IMR-90 (cell line): ENCODE results near the gene PXDC1. TPM values are rescaled to one million over a fixed set of nuclear protein-coding genes. Genes with fewer than 3 reads are reported as not detected.
A peak's percentile ranks its signal among the peaks of the same experiment; 100 is the strongest.

ENCODE experiments used
- ATAC-seq: fragments of 200-7000 bp; cut with Tn5 transposase; 2 replicates; pipeline ENCODE4 v1.9.1; 2020; ENCODE audit warnings: low read depth, mild to moderate bottlenecking, moderate library complexity
- BruUV-seq: library from RNA; stranded (reverse); fragments of 400-500 nt; replicated peaks from 2 replicates; lab custom pipeline; 2021; lab: Mats Ljungman, UMichigan
- CTCF ChIA-PET: fragments of 300-600 bp; formaldehyde crosslinking; extraction: SDS; loops from one replicate; lab custom pipeline; 2021; ENCODE audit warnings: antibody characterized with exemption; lab: Yijun Ruan, JAX
- POLR2A ChIA-PET: fragments of 300-600 bp; sonication (Branson Sonifier 250); formaldehyde crosslinking; loops from one replicate; lab custom pipeline; 2022; ENCODE audit warnings: antibody characterized with exemption; ENCODE audit not compliant: unreplicated experiment; lab: Charles Lee
- DNase-seq: peaks from one replicate; pipeline ENCODE4 v3.0.0; 2013
- H2AFZ ChIP-seq: replicated peaks from 2 replicates; pipeline ENCODE3; 2013; ENCODE audit warnings: low read length, mild to moderate bottlenecking; ENCODE audit not compliant: poor library complexity
- H2AK5ac ChIP-seq: 2 replicates; pipeline ENCODE4 v1.6.1; 2013; ENCODE audit warnings: low read depth, low read length, inconsistent platforms
- H2AK9ac ChIP-seq: replicated peaks from 2 replicates; pipeline ENCODE3; 2013; ENCODE audit warnings: mild to moderate bottlenecking, low read depth, low read length, moderate library complexity; ENCODE audit not compliant: poor library complexity
- H2BK120ac ChIP-seq: 2 replicates; pipeline ENCODE4 v1.6.1; 2013; ENCODE audit warnings: low read depth, low read length, inconsistent platforms
- H2BK15ac ChIP-seq: 3 replicates; pipeline ENCODE4 v1.6.1; 2013; ENCODE audit warnings: low read depth, low read length, inconsistent platforms
- H2BK20ac ChIP-seq: 2 replicates; pipeline ENCODE4 v1.6.1; 2013; ENCODE audit warnings: low read depth, mild to moderate bottlenecking, inconsistent platforms, low read length, moderate library complexity
- H2BK5ac ChIP-seq: 2 replicates; pipeline ENCODE4 v1.6.1; 2013; ENCODE audit warnings: mild to moderate bottlenecking, low read depth, low read length, inconsistent platforms; ENCODE audit not compliant: poor library complexity, severe bottlenecking
- H3K14ac ChIP-seq: replicated peaks from 2 replicates; pipeline ENCODE4 v1.6.1; 2013; ENCODE audit warnings: low read depth, low read length, inconsistent platforms
- H3K18ac ChIP-seq: 2 replicates; pipeline ENCODE4 v1.6.1; 2013; ENCODE audit warnings: low read depth, low read length, control low read depth
- H3K23ac ChIP-seq: 2 replicates; pipeline ENCODE4 v1.6.1; 2013; ENCODE audit warnings: low read depth, low read length, inconsistent platforms
- H3K27ac ChIP-seq: 2 replicates; pipeline ENCODE4 v1.5.1; 2013; ENCODE audit warnings: mild to moderate bottlenecking, control low read depth, low read length; ENCODE audit not compliant: insufficient read depth
- H3K27me3 ChIP-seq: 2 replicates; pipeline ENCODE4 v1.6.1; 2013; ENCODE audit warnings: low read length; ENCODE audit not compliant: control insufficient read depth, insufficient read depth
- H3K36me3 ChIP-seq: 2 replicates; pipeline ENCODE4 v1.6.1; 2013; ENCODE audit warnings: low read length, mixed read lengths; ENCODE audit not compliant: control insufficient read depth, insufficient read depth
- H3K4ac ChIP-seq: 2 replicates; pipeline ENCODE4 v1.6.1; 2013; ENCODE audit warnings: low read depth, low read length, inconsistent platforms
- H3K4me1 ChIP-seq: 2 replicates; pipeline ENCODE4 v1.6.1; 2013; ENCODE audit warnings: low read length, mixed read lengths; ENCODE audit not compliant: control insufficient read depth, insufficient read depth
- H3K4me2 ChIP-seq: 2 replicates; pipeline ENCODE4 v1.6.1; 2013; ENCODE audit warnings: low read depth, mild to moderate bottlenecking, control low read depth, low read length, moderate library complexity
- H3K4me3 ChIP-seq: 2 replicates; pipeline ENCODE4 v1.5.1; 2013; ENCODE audit warnings: low read depth, mild to moderate bottlenecking, control low read depth, low read length, moderate library complexity; ENCODE audit not compliant: insufficient read depth
- H3K56ac ChIP-seq: 2 replicates; pipeline ENCODE4 v1.6.1; 2013; ENCODE audit warnings: low read length, inconsistent platforms; ENCODE audit not compliant: insufficient read depth; ENCODE audit errors: extremely low read depth
- H3K79me1 ChIP-seq, 2 experiments: 2 replicates each; pipeline ENCODE4 v1.6.1; 2013; ENCODE audit warnings: low read length in 2 of 2, inconsistent platforms in 1 of 2, low read depth in 1 of 2
- H3K9ac ChIP-seq: 2 replicates; pipeline ENCODE4 v1.6.1; 2013; ENCODE audit warnings: low read depth, low read length, control low read depth
- H3K9me1 ChIP-seq: 2 replicates; pipeline ENCODE4 v1.6.1; 2013; ENCODE audit warnings: low read length, inconsistent platforms; ENCODE audit not compliant: insufficient read depth
- H3K9me3 ChIP-seq: 2 replicates; pipeline ENCODE4 v1.6.1; 2013; ENCODE audit warnings: low read length; ENCODE audit not compliant: control insufficient read depth, insufficient read depth
- H4K20me1 ChIP-seq: 2 replicates; pipeline ENCODE4 v1.6.1; 2013; ENCODE audit warnings: low read length, inconsistent platforms; ENCODE audit not compliant: insufficient read depth
- H4K5ac ChIP-seq: 2 replicates; pipeline ENCODE4 v1.6.1; 2013; ENCODE audit warnings: mild to moderate bottlenecking, low read depth, low read length, control low read depth
- H4K8ac ChIP-seq, 2 experiments: 2 replicates each; pipeline ENCODE4 v1.6.1; 2013; ENCODE audit warnings: low read depth in 2 of 2, low read length in 2 of 2, control low read depth in 1 of 2, inconsistent platforms in 1 of 2
- H4K91ac ChIP-seq: 2 replicates; pipeline ENCODE4 v1.6.1; 2013; ENCODE audit warnings: low read depth, low read length, inconsistent platforms; ENCODE audit not compliant: insufficient read depth
- BHLHE40 ChIP-seq: fragments of 150-350 bp; IDR thresholded peaks from 2 replicates; pipeline ENCODE4 v1.6.1; 2016; ENCODE audit warnings: mild to moderate bottlenecking, low read depth, low read length
- CEBPB ChIP-seq: IDR thresholded peaks from 2 replicates; pipeline ENCODE4 v1.6.1; 2012; ENCODE audit warnings: low read depth, low read length, improper control_type of control experiment
- CHD1 ChIP-seq: IDR thresholded peaks from 2 replicates; pipeline ENCODE4 v1.6.1; 2012; ENCODE audit warnings: low read depth, low read length, improper control_type of control experiment
- ELK1 ChIP-seq: fragments of 150-350 bp; IDR thresholded peaks from 2 replicates; pipeline ENCODE4 v1.6.1; 2016; ENCODE audit warnings: low read depth, mild to moderate bottlenecking, low read length, moderate library complexity, borderline replicate concordance
- FOS ChIP-seq: fragments of 150-350 bp; IDR thresholded peaks from 2 replicates; pipeline ENCODE4 v1.6.1; 2016; ENCODE audit warnings: low read depth, low read length
- MAZ ChIP-seq: IDR thresholded peaks from 2 replicates; pipeline ENCODE4 v1.6.1; 2012; ENCODE audit warnings: low read depth, mild to moderate bottlenecking, low read length, improper control_type of control experiment, moderate library complexity, borderline replicate concordance
- MXI1 ChIP-seq: IDR thresholded peaks from 2 replicates; pipeline ENCODE4 v1.6.1; 2012; ENCODE audit warnings: low read depth, mild to moderate bottlenecking, low read length, moderate library complexity, borderline replicate concordance
- NFE2L2 ChIP-seq: fragments of 150-350 bp; IDR thresholded peaks from 2 replicates; pipeline ENCODE4 v1.6.1; 2016; ENCODE audit warnings: low read depth, mild to moderate bottlenecking, low read length
- RCOR1 ChIP-seq: IDR thresholded peaks from 2 replicates; pipeline ENCODE4 v1.6.1; 2012; ENCODE audit warnings: mild to moderate bottlenecking, low read length, improper control_type of control experiment; ENCODE audit not compliant: insufficient replicate concordance
- RFX5 ChIP-seq: IDR thresholded peaks from 2 replicates; pipeline ENCODE4 v1.8.0; 2012; ENCODE audit warnings: low read depth, mild to moderate bottlenecking, low read length, moderate library complexity
- SMC3 ChIP-seq: fragments of 150-350 bp; IDR thresholded peaks from 2 replicates; pipeline ENCODE4 v1.6.1; 2016; ENCODE audit warnings: low read depth, mild to moderate bottlenecking, antibody characterized with exemption, low read length, moderate library complexity
- USF2 ChIP-seq: fragments of 150-350 bp; IDR thresholded peaks from 2 replicates; pipeline ENCODE4 v1.6.1; 2017; ENCODE audit warnings: mild to moderate bottlenecking, antibody characterized with exemption, low read length, low read depth
- WGBS, 2 experiments: methylation state at CpG; one replicate each; pipeline versions ENCODE4 v1.1.5 to v1.1.7; 2013; ENCODE audit warnings: missing lambda C conversion rate in 2 of 2; ENCODE audit not compliant: insufficient read length in 1 of 2; ENCODE audit errors: extremely low coverage in 2 of 2; 5-methylcytosine and 5-hydroxymethylcytosine counted together
- dilution Hi-C: fragments of 300-500 bp; cut with HindIII; formaldehyde crosslinking; loops from one replicate; pipeline ENCODE4 v1.14.3; 2018; ENCODE audit warnings: low sequenced_read_pairs; ENCODE audit not compliant: unreplicated experiment
- in situ Hi-C: fragments of 300-500 bp; cut with MboI; formaldehyde crosslinking; loops from 3 replicates; pipeline ENCODE4 v1.14.3; 2019; ENCODE audit warnings: low sequenced_read_pairs, inconsistent platforms, mixed read lengths
- intact Hi-C: fragments of 100-400 bp; cut with micrococcal nuclease; formaldehyde crosslinking; loops from 2 replicates; pipeline ENCODE4 v1.10.0; 2022
- polyA plus RNA-seq, 3 experiments: library from polyadenylated mRNA; depleted of rRNA; stranded (reverse); fragments of >200 nt; gene quantifications; 2 replicates each; pipeline ENCODE4 v1.2.3, GENCODE V29; 2012; ENCODE audit warnings: low replicate concordance in 1 of 3
- total RNA-seq: library from RNA; depleted of rRNA; stranded (reverse); fragments of >200 nt; gene quantifications from 2 replicates; pipeline ENCODE4 v1.2.3, GENCODE V29; 2012
- TF ChIP-seq, protein P1 (sequence below): conservative IDR thresholded peaks from 2 replicates; pipeline ENCODE4 v1.5.1; 2012; ENCODE audit warnings: mild to moderate bottlenecking, low read depth, low read length, improper control_type of control experiment

The PXDC1 gene
- total and polyA plus RNA-seq, 2 of the 4 experiments (the other 2 are of a cell fraction), result 63.3 to 72.2 TPM

DNA sequence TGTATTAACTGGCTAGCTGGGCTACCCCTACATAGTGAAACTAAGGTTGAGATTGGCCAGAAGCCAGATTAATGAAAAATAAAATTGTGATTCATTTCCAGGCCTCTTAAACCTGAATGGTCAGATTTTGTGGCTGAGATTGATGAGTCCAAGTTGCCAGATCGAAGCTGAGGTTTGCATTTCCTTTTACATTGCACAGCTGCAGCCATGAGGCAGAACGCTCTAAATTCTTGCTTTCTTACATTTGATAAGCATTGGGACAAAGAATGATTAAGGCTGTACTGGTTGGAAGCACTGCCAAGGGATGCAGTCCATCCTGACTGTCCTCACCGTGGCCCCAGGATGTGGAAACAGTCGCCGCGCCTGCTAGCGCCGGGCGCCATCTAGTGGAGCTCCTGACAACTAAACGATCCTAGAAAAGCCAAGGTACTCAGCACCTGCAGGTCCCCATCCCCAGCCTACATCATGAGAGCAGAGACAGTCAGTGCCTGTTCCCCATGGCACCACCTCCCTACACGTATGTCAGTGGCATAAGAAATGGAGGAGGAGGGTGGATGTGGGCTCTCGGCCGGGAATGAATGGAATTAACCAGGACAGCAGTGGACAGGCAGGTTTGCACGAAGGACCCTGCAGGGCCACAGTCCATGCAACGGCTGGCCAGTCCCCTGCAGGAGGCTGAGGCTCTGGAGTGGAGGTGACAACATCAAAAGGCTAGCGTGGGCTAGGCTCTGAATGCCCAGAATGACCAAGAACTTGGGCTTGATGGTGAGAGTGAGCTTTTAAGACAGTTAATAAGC, 19.0 kb downstream of the PXDC1 start:
- Histone ChIP-seq H3K9me3 (0 out of 2 replicates have a peak, but pooled peaks cover 4% of the 10 kb centered on the region), H3K36me3 (peaks cover 46% of the 10 kb centered on the region), H2AK5ac (no peak overlapping the region), H2BK15ac (no peak overlapping the region), H3K27ac (no peak overlapping the region; the same call in 1 of the 2 replicates), H2BK20ac (no peak overlapping the region), H4K8ac (no peak overlapping the region), H3K23ac (no peak overlapping the region), H3K56ac (no peak overlapping the region), H2BK5ac (no peak overlapping the region), H4K5ac (no peak overlapping the region), H2AFZ (peak overlapping the region; percentile 52), H3K4me1 (peaks cover 7% of the 10 kb centered on the region), H4K20me1 (peaks cover 98% of the 10 kb centered on the region), H3K9me1 (peaks cover 11% of the 10 kb centered on the region), H3K27me3 (no peaks in the 10 kb centered on the region), H2AK9ac (peak overlapping the region; percentile 62), H2BK120ac (no peak overlapping the region), H3K4ac (no peak overlapping the region), H3K4me3 (no peak overlapping the region), H3K79me1 (peaks cover 55 to 100% of the 10 kb centered on the region in 2 experiments), H3K4me2 (no peak overlapping the region), H3K9ac (no peak overlapping the region), H4K91ac (no peak overlapping the region), H3K18ac (no peak overlapping the region), H3K14ac (no peak overlapping the region)
- BruUV-seq, result no TSS peak
- ATAC-seq (peak; percentile 93), DNase-seq (peak; percentile 94)
- dilution Hi-C loops (no loop called here), intact Hi-C loops (loop anchor here (1.0 to 5.0 kb wide), 5 partner anchors 209 to 735 kb away; partner anchors contain the start of genes NQO2 and SLC22A23), in situ Hi-C loops (loop anchor here (5.0 to 25.0 kb wide), 3 partner anchors 320 to 595 kb away; no protein-coding TSS in a partner anchor)
- CTCF ChIA-PET, result interaction anchor here (0.6 to 1.8 kb wide), 6 partner anchors 17 to 453 kb away, joined by 3 to 6 read pairs (median 4); no protein-coding TSS in a partner anchor
- 72% methylated on average over 3 of the region's 16 CpGs; no CpG with 5 or more reads in 1 of the 2 experiments for WGBS, 2 experiments
- POLR2A ChIA-PET, result no interaction called here
- TF ChIP-seq MXI1 (peak; percentile 32; the same call in 1 of the 2 replicates), SMC3 (peak; percentile 96), RCOR1 (no peak), ELK1 (no peak), CHD1 (no peak), RFX5 (no peak), USF2 (no peak), MAZ (no peak), NFE2L2 (no peak), FOS (no peak), CEBPB (peak; percentile 80; the same call in 1 of the 2 replicates), BHLHE40 (no peak)
- TF ChIP-seq, protein P1, sequence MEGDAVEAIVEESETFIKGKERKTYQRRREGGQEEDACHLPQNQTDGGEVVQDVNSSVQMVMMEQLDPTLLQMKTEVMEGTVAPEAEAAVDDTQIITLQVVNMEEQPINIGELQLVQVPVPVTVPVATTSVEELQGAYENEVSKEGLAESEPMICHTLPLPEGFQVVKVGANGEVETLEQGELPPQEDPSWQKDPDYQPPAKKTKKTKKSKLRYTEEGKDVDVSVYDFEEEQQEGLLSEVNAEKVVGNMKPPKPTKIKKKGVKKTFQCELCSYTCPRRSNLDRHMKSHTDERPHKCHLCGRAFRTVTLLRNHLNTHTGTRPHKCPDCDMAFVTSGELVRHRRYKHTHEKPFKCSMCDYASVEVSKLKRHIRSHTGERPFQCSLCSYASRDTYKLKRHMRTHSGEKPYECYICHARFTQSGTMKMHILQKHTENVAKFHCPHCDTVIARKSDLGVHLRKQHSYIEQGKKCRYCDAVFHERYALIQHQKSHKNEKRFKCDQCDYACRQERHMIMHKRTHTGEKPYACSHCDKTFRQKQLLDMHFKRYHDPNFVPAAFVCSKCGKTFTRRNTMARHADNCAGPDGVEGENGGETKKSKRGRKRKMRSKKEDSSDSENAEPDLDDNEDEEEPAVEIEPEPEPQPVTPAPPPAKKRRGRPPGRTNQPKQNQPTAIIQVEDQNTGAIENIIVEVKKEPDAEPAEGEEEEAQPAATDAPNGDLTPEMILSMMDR, result peak; percentile 93
